Esophagus squamous epithelium (tissue), 4 donors: ENCODE results near the gene CAV2.

Experiments
- CTCF ChIP-seq, 6 experiments: fragments of 450-650 bp in 4 of 6; fragments of 200-600 bp in 2 of 6; sonication (generic) in 2 of 6; IDR thresholded peaks; one replicate each; pipeline ENCODE4 v1.5.1; 2016 to 2019; ENCODE audit warnings: antibody characterized with exemption in 6 of 6, mild to moderate bottlenecking in 4 of 6, moderate library complexity in 4 of 6
- POLR2A ChIP-seq, 4 donors: fragments of 450-650 bp; IDR thresholded peaks; one replicate each; pipeline ENCODE4 v1.6.1; 2017; ENCODE audit warnings: antibody characterized with exemption in 4 of 4, mild to moderate bottlenecking in 4 of 4, moderate library complexity in 3 of 4

GRCh38 chr7:116483271-116483942 is 16.1 kb upstream of the CAV2 start:
- TF ChIP-seq CTCF (IDR thresholded peaks at IDR 0.05) (no peak), POLR2A (IDR thresholded peaks at IDR 0.05) (no peak)
